Liver (tissue), 9 donors: Measurements from ENCODE around the gene PRRT1B. TPM values are rescaled to one million over a fixed set of nuclear protein-coding genes. Genes with fewer than 3 reads are reported as not detected.

ENCODE experiments used
- DNase-seq: peaks from one replicate; pipeline ENCODE4 v3.0.0-alpha.2; 2017; ENCODE audit warnings: low spot score
- H3K27ac ChIP-seq, 2 donors: one replicate each; pipeline ENCODE4 v1.7.0; 2013; ENCODE audit warnings: inconsistent platforms in 2 of 2, low read length in 2 of 2, control low read depth in 1 of 2, low read depth in 1 of 2, mild to moderate bottlenecking in 1 of 2
- H3K27me3 ChIP-seq, 4 donors: one replicate each; pipeline versions ENCODE4 v1.6.1 to v1.7.0; 2013; ENCODE audit warnings: low read length in 3 of 4, inconsistent platforms in 1 of 4, mild to moderate bottlenecking in 1 of 4, moderate library complexity in 1 of 4; ENCODE audit not compliant: control insufficient read depth in 4 of 4, insufficient read depth in 4 of 4
- H3K36me3 ChIP-seq, 4 donors: one replicate each; pipeline versions ENCODE4 v1.6.1 to v1.7.0; 2013; ENCODE audit warnings: low read length in 3 of 4, mild to moderate bottlenecking in 3 of 4, low read depth in 1 of 4, moderate library complexity in 1 of 4; ENCODE audit not compliant: control insufficient read depth in 4 of 4, insufficient read depth in 3 of 4
- H3K4me1 ChIP-seq, 4 donors: one replicate each; pipeline versions ENCODE4 v1.6.1 to v1.7.0; 2013; ENCODE audit warnings: low read length in 3 of 4, mild to moderate bottlenecking in 3 of 4, moderate library complexity in 1 of 4; ENCODE audit not compliant: control insufficient read depth in 4 of 4, insufficient read depth in 4 of 4
- H3K4me3 ChIP-seq, 3 donors: one replicate each; pipeline versions ENCODE4 v1.6.1 to v1.7.0; 2013; ENCODE audit warnings: low read length in 3 of 3, control low read depth in 1 of 3, low read depth in 1 of 3, mild to moderate bottlenecking in 1 of 3
- H3K9ac ChIP-seq, 2 donors: one replicate each; pipeline ENCODE4 v1.7.0; 2013; ENCODE audit warnings: low read length in 2 of 2, mild to moderate bottlenecking in 2 of 2, moderate library complexity in 2 of 2, control low read depth in 1 of 2, low read depth in 1 of 2
- H3K9me3 ChIP-seq, 4 donors: one replicate each; pipeline versions ENCODE4 v1.6.1 to v1.7.0; 2013; ENCODE audit warnings: low read length in 3 of 4; ENCODE audit not compliant: control insufficient read depth in 4 of 4
- ATF3 ChIP-seq: IDR thresholded peaks from 2 replicates; pipeline ENCODE4 v1.6.1; 2016; ENCODE audit warnings: antibody characterized with exemption
- CTCF ChIP-seq: fragments of 150-350 bp; IDR thresholded peaks from 2 replicates; pipeline ENCODE4 v1.5.1; 2017; ENCODE audit warnings: improper control_type of control experiment, low read depth, low read length; ENCODE audit not compliant: missing input control
- EGR1 ChIP-seq, 2 donors: IDR thresholded peaks; 2 replicates each; pipeline ENCODE4 v1.6.1; 2016 to 2018; ENCODE audit warnings: antibody characterized with exemption in 2 of 2, low read depth in 2 of 2
- FOXA1 ChIP-seq: IDR thresholded peaks from 2 replicates; pipeline ENCODE4 v1.6.1; 2016; ENCODE audit warnings: antibody characterized with exemption
- FOXA2 ChIP-seq: IDR thresholded peaks from 2 replicates; pipeline ENCODE4 v1.6.1; 2016; ENCODE audit warnings: antibody characterized with exemption
- GABPA ChIP-seq, 2 donors: IDR thresholded peaks in 1 of 2; conservative IDR thresholded peaks in 1 of 2; 2 replicates each; pipeline ENCODE4 v1.6.1; 2016; ENCODE audit warnings: antibody characterized with exemption in 2 of 2, mild to moderate bottlenecking in 1 of 2, moderate library complexity in 1 of 2
- HNF4A ChIP-seq, 2 donors: conservative IDR thresholded peaks; 2 replicates each; pipeline ENCODE4 v1.6.1; 2016; ENCODE audit warnings: antibody characterized with exemption in 2 of 2, mild to moderate bottlenecking in 2 of 2
- HNF4G ChIP-seq: IDR thresholded peaks from 2 replicates; pipeline ENCODE4 v1.6.1; 2016; ENCODE audit warnings: antibody characterized with exemption
- JUND ChIP-seq, 2 donors: IDR thresholded peaks; 2 replicates each; pipeline ENCODE4 v1.6.1; 2016; ENCODE audit warnings: antibody characterized with exemption in 2 of 2
- MAX ChIP-seq: IDR thresholded peaks from 2 replicates; pipeline ENCODE4 v1.6.1; 2016; ENCODE audit warnings: antibody characterized with exemption
- NR2F2 ChIP-seq: IDR thresholded peaks from 2 replicates; pipeline ENCODE4 v1.6.1; 2016; ENCODE audit warnings: antibody characterized with exemption
- RAD21 ChIP-seq, 2 donors: IDR thresholded peaks; 2 replicates each; pipeline ENCODE4 v1.6.1; 2016; ENCODE audit warnings: antibody characterized with exemption in 2 of 2, mild to moderate bottlenecking in 2 of 2
- REST ChIP-seq: IDR thresholded peaks from 2 replicates; pipeline ENCODE4 v1.6.1; 2016; ENCODE audit warnings: antibody characterized with exemption, mild to moderate bottlenecking
- RXRA ChIP-seq, 2 donors: IDR thresholded peaks; 2 replicates each; pipeline ENCODE4 v1.6.1; 2017 to 2018; ENCODE audit warnings: antibody characterized with exemption in 2 of 2, mild to moderate bottlenecking in 1 of 2
- SP1 ChIP-seq: IDR thresholded peaks from 2 replicates; pipeline ENCODE4 v1.6.1; 2018; ENCODE audit warnings: antibody characterized with exemption, mild to moderate bottlenecking
- TAF1 ChIP-seq: conservative IDR thresholded peaks from 2 replicates; pipeline ENCODE4 v1.6.1; 2016; ENCODE audit warnings: antibody characterized with exemption, mild to moderate bottlenecking
- YY1 ChIP-seq: IDR thresholded peaks from 2 replicates; pipeline ENCODE4 v1.6.1; 2016; ENCODE audit warnings: antibody characterized with exemption, mild to moderate bottlenecking
- ZBTB33 ChIP-seq: IDR thresholded peaks from 2 replicates; pipeline ENCODE4 v1.6.1; 2016; ENCODE audit warnings: antibody characterized with exemption
- WGBS: extraction: QIAGEN DNeasy Blood & Tissue Kit; methylation state at CpG from one replicate; pipeline ENCODE4 v1.1.7; 2013; 5-methylcytosine and 5-hydroxymethylcytosine counted together
- polyA plus RNA-seq, 2 donors: library from polyadenylated mRNA; stranded (reverse) in 1 of 2; unstranded in 1 of 2; fragments of 200-250 nt in 1 of 2; fragments of >200 nt in 1 of 2; fragmentation: Nextera tagmentation in 1 of 2; extraction: Ambion mirVana in 1 of 2; gene quantifications; one replicate each; pipeline versions ENCODE4 v1.2.1 to v1.2.3, GENCODE V29; 2013 to 2015
- total RNA-seq, 2 donors: library from RNA; depleted of rRNA; stranded (reverse); fragments of >200 nt; gene quantifications; one replicate each; pipeline ENCODE4 v1.2.3, GENCODE V29; 2014
- donor health status: healthy.
- donor health status: healthy.
- donor health status: healthy.
- donor health status: healthy.
- donor health status: healthy.

The PRRT1B gene
- total and polyA plus RNA-seq, 4 donors: 0.15 to 1.9 (median 1.4) TPM

GRCh38 chr9:131534721-131535237 lies 10.5 kb upstream of the PRRT1B start:
- peak overlapping the region in 1 of 2 donors; percentile 45 for H3K27ac ChIP-seq
- peak overlapping the region in 1 of 3 donors; percentile 17 for H3K4me3 ChIP-seq
- DNase-seq: no peak
- WGBS: 16% methylated on average over 8 of the region's 8 CpGs
- H3K36me3 ChIP-seq: no peaks in the 10 kb centered on the region
- H3K9ac ChIP-seq: peak overlapping the region in 1 of 2 donors; percentile 1
- TF ChIP-seq ATF3: no peak
- TF ChIP-seq HNF4G: no peak
- no peak for TF ChIP-seq REST
- no peak for TF ChIP-seq FOXA1
- no peak for TF ChIP-seq FOXA2
- peak; percentile 67 for TF ChIP-seq SP1
- no peak for TF ChIP-seq TAF1
- TF ChIP-seq YY1: peak; percentile 83
- no peak for TF ChIP-seq EGR1 (IDR thresholded peaks at IDR 0.05; ENCODE audit: low read depth in 2 of 2)
- no peak for TF ChIP-seq CTCF
- peak; percentile 60 to 64 for TF ChIP-seq HNF4A (conservative IDR thresholded peaks at IDR 0.05)
- TF ChIP-seq NR2F2: no peak
- no peak for TF ChIP-seq JUND (IDR thresholded peaks at IDR 0.05)
- TF ChIP-seq RXRA (IDR thresholded peaks at IDR 0.05): no peak
- peak in 1 of 2 donors; percentile 27 for TF ChIP-seq GABPA (IDR thresholded peaks at IDR 0.05 in 1 of 2, conservative IDR thresholded peaks at IDR 0.05 in 1 of 2)
- TF ChIP-seq RAD21 (IDR thresholded peaks at IDR 0.05): no peak
- peak; percentile 49 for TF ChIP-seq MAX
- TF ChIP-seq ZBTB33: no peak
- H3K27me3 ChIP-seq: no peaks in the 10 kb centered on the region
- peaks cover 6 to 25% (median 20%) of the 10 kb centered on the region in 4 donors for H3K4me1 ChIP-seq
- H3K9me3 ChIP-seq: no peaks in the 10 kb centered on the region
